K562 (cell line): ENCODE measurements around the gene USH1G. TPM values are rescaled to one million over a fixed set of nuclear protein-coding genes. Genes with fewer than 3 reads are reported as not detected.
A peak's percentile ranks its signal among the peaks of the same experiment; 100 is the strongest.

Experiments used
- ARID4B ChIP-seq: sonication (generic); formaldehyde crosslinking; IDR thresholded peaks from 2 replicates; pipeline ENCODE4 v1.8.0; 2022; ENCODE audit warnings: mild to moderate bottlenecking, missing genetic modification reagents
- ARNT ChIP-seq, 2 experiments: fragments of 450-650 bp; IDR thresholded peaks; 2 replicates each; pipeline ENCODE4 v1.6.1; 2016; ENCODE audit warnings: mild to moderate bottlenecking in 1 of 2
- DPF2 ChIP-seq: fragments of 450-650 bp; IDR thresholded peaks from 2 replicates; pipeline ENCODE4 v1.6.1; 2016
- EHMT2 ChIP-seq: fragments of 450-650 bp; IDR thresholded peaks from 2 replicates; pipeline ENCODE4 v1.6.1; 2018; ENCODE audit warnings: antibody characterized with exemption
- ERF ChIP-seq: fragments of 450-650 bp; formaldehyde crosslinking; IDR thresholded peaks from 2 replicates; pipeline ENCODE4 v1.4.0; 2020; ENCODE audit warnings: mild to moderate bottlenecking, mixed read lengths
- HLTF ChIP-seq: fragments of 450-650 bp; IDR thresholded peaks from 2 replicates; pipeline ENCODE4 v1.6.1; 2016
- HMGN3 ChIP-seq: IDR thresholded peaks from 2 replicates; pipeline ENCODE4 v1.6.1; 2011; ENCODE audit warnings: borderline replicate concordance, low read depth, mild to moderate bottlenecking, mixed read lengths, low read length; ENCODE audit not compliant: insufficient read length; ENCODE audit errors: extremely low read depth
- NCOA1 ChIP-seq: fragments of 450-650 bp; IDR thresholded peaks from 2 replicates; pipeline ENCODE4 v1.6.1; 2016; ENCODE audit warnings: low read depth
- PHF8 ChIP-seq: fragments of 200-600 bp; sonication (generic); IDR thresholded peaks from 2 replicates; pipeline ENCODE4 v1.6.1; 2012; ENCODE audit warnings: mixed run types, mild to moderate bottlenecking, inconsistent platforms, low read length, moderate library complexity, borderline replicate concordance
- POLR2G ChIP-seq: fragments of 200-400 bp; formaldehyde crosslinking; IDR thresholded peaks from 2 replicates; pipeline ENCODE4 v1.6.1; 2017; ENCODE audit warnings: low read depth, mild to moderate bottlenecking, antibody characterized with exemption, low read length, moderate library complexity
- PREB ChIP-seq: sonication (generic); formaldehyde crosslinking; IDR thresholded peaks from 2 replicates; pipeline ENCODE4 v1.8.1; 2023; ENCODE audit warnings: mild to moderate bottlenecking, missing genetic modification reagents
- PRMT5 ChIP-seq: sonication (generic); formaldehyde crosslinking; IDR thresholded peaks from 2 replicates; pipeline ENCODE4 v1.5.0; 2020; ENCODE audit warnings: missing genetic modification reagents
- RBFOX2 ChIP-seq: fragments of 200-400 bp; formaldehyde crosslinking; IDR thresholded peaks from 2 replicates; pipeline ENCODE4 v1.6.1; 2017; ENCODE audit warnings: low read depth, mild to moderate bottlenecking, low read length, moderate library complexity
- SMARCA4 ChIP-seq: fragments of 450-650 bp; IDR thresholded peaks from 2 replicates; pipeline ENCODE4 v1.6.1; 2016
- SMARCA5 ChIP-seq: fragments of 450-650 bp; IDR thresholded peaks from 2 replicates; pipeline ENCODE4 v1.6.1; 2016
- SMARCC2 ChIP-seq: fragments of 450-650 bp; IDR thresholded peaks from 2 replicates; pipeline ENCODE4 v1.6.1; 2017; ENCODE audit warnings: antibody characterized with exemption, moderate library complexity, mild to moderate bottlenecking, low read depth
- SRSF3 ChIP-seq: fragments of 200-400 bp; formaldehyde crosslinking; IDR thresholded peaks from 2 replicates; pipeline ENCODE4 v1.6.1; 2016; ENCODE audit warnings: mild to moderate bottlenecking, low read length, moderate library complexity; ENCODE audit not compliant: insufficient read depth
- ZBTB1 ChIP-seq: sonication (generic); formaldehyde crosslinking; IDR thresholded peaks from 2 replicates; pipeline ENCODE4 v1.8.1; 2023; ENCODE audit warnings: missing genetic modification reagents, low read depth, mild to moderate bottlenecking, borderline replicate concordance
- ZBTB26 ChIP-seq: fragments of 450-650 bp; formaldehyde crosslinking; IDR thresholded peaks from 2 replicates; pipeline ENCODE4 v1.4.0; 2022; ENCODE audit warnings: missing genetic modification characterization
- ZBTB7A ChIP-seq: IDR thresholded peaks from 2 replicates; pipeline ENCODE4 v1.6.1; 2011; ENCODE audit warnings: low read depth, mild to moderate bottlenecking, low read length, moderate library complexity, borderline replicate concordance; ENCODE audit not compliant: control insufficient read depth
- ZNF12 ChIP-seq: sonication (generic); formaldehyde crosslinking; IDR thresholded peaks from 2 replicates; pipeline ENCODE4 v1.4.0; 2020; ENCODE audit warnings: mild to moderate bottlenecking, missing genetic modification reagents
- ZNF717 ChIP-seq: fragments of 250-450 bp; sonication (Bioruptor Pico); IDR thresholded peaks from 2 replicates; pipeline ENCODE4 v1.5.0; 2021
- ZNF79 ChIP-seq: fragments of 250-450 bp; sonication (Bioruptor Pico); IDR thresholded peaks from 2 replicates; pipeline ENCODE4 v1.4.0; 2020; ENCODE audit warnings: low read depth, mild to moderate bottlenecking, moderate library complexity
- ZSCAN29 ChIP-seq: fragments of 450-650 bp; IDR thresholded peaks from 2 replicates; pipeline ENCODE4 v1.6.1; 2017
- polyA plus RNA-seq, 8 experiments: library from polyadenylated mRNA; depleted of rRNA in 4 of 8; stranded (reverse) in 5 of 8; unstranded in 3 of 8; fragments of >200 nt; fragmentation: Nextera tagmentation in 2 of 8; fragmentation: Illumina TruSeq in 1 of 8; extraction: Ambion mirVana in 2 of 8; extraction: Trizol in 1 of 8; gene quantifications; 2 replicates each; pipeline versions ENCODE4 v1.2.1 to v1.2.3, GENCODE V29; 2011 to 2014; ENCODE audit warnings: inconsistent platforms in 1 of 8, missing spikeins in 1 of 8
- total RNA-seq, 7 experiments: library from RNA; depleted of rRNA in 6 of 7; stranded (reverse); fragments of >200 nt in 6 of 7; fragmentation: Illumina TruSeq in 2 of 7; extraction: Trizol in 2 of 7; gene quantifications; 2 replicates each; pipeline versions ENCODE4 v1.2.1 to v1.2.3, GENCODE V29; 2011 to 2021; ENCODE audit warnings: low replicate concordance in 1 of 7

The USH1G gene
- total and polyA plus RNA-seq, 9 of the 15 experiments (the other 6 are each of a cell fraction or from before 2014, with no cell fraction given) = 0.22 to 1.00 (median 0.64) TPM; not detected in 2

GRCh38 chr17:74872313-74873036 is 50.6 kb downstream of the USH1G start, which contains the start of gene FDXR (continued):
- TF ChIP-seq ZSCAN29 (peak; percentile 98), ZBTB7A (peak; percentile 19; the same call in 1 of the 2 replicates), ZNF717 (no peak), SMARCC2 (peak; percentile 43; the same call in 1 of the 2 replicates), ZBTB1 (CRISPR knock-in tag) (no peak), PRMT5 (CRISPR knock-in tag) (no peak), EHMT2 (no peak), POLR2G (peak; percentile 94), NCOA1 (0 out of 2 replicates have a peak, but pooled peaks have one; percentile 39), DPF2 (peak; percentile 61), ZNF12 (CRISPR knock-in tag) (peak; percentile 67; the same call in 1 of the 2 replicates), HMGN3 (peak; percentile 15), RBFOX2 (peak; percentile 91), HLTF (0 out of 2 replicates have a peak, but pooled peaks have one; percentile 52), SRSF3 (no peak), PHF8 (peak; percentile 61; the same call in 1 of the 2 replicates), ZBTB26 (CRISPR knock-in tag) (peak; percentile 69; the same call in 1 of the 2 replicates), ARID4B (CRISPR knock-in tag) (0 out of 2 replicates have a peak, but pooled peaks have one; percentile 49), ARNT (IDR thresholded peaks at IDR 0.05) (peak in 1 of 2 experiments; percentile 26; a peak in 1 of 4 replicates), PREB (no peak), SMARCA4 (0 out of 2 replicates have a peak, but pooled peaks have one; percentile 22), SMARCA5 (peak; percentile 68; the same call in 1 of the 2 replicates), ZNF79 (CRISPR knock-in tag) (no peak), ERF (CRISPR knock-in tag) (no peak)
